Testis (tissue), 5 donors: Measurements from ENCODE around the gene CAMSAP3. TPM values are rescaled to one million over a fixed set of nuclear protein-coding genes. Genes with fewer than 3 reads are reported as not detected.

ENCODE experiments used
- DNase-seq: peaks from one replicate; pipeline ENCODE4 v3.0.0-alpha.2; 2019
- H3K27ac ChIP-seq, 2 donors: fragments of 200-600 bp; sonication (generic); one replicate each; pipeline ENCODE4 v1.5.1; 2019
- H3K27me3 ChIP-seq: fragments of 200-600 bp; sonication (generic); one replicate; pipeline ENCODE4 v1.5.1; 2019
- H3K36me3 ChIP-seq: fragments of 200-600 bp; sonication (generic); one replicate; pipeline ENCODE4 v1.5.1; 2017; ENCODE audit warnings: low read depth; ENCODE audit errors: missing control alignments
- H3K4me1 ChIP-seq: fragments of 200-600 bp; sonication (generic); one replicate; pipeline ENCODE4 v1.5.1; 2019
- H3K4me3 ChIP-seq, 2 donors: fragments of 200-600 bp; sonication (generic); one replicate each; pipeline ENCODE4 v1.5.1; 2017 to 2019
- H3K9me3 ChIP-seq: fragments of 200-600 bp; sonication (generic); one replicate; pipeline ENCODE4 v1.5.1; 2017
- CTCF ChIP-seq, 3 experiments: fragments of 450-650 bp in 2 of 3; fragments of 200-600 bp in 1 of 3; sonication (generic) in 1 of 3; IDR thresholded peaks; one replicate each; pipeline ENCODE4 v1.5.1; 2016 to 2019; ENCODE audit warnings: antibody characterized with exemption in 3 of 3, mild to moderate bottlenecking in 2 of 3, moderate library complexity in 1 of 3
- POLR2A ChIP-seq: fragments of 450-650 bp; IDR thresholded peaks from one replicate; pipeline ENCODE4 v1.6.1; 2017; ENCODE audit warnings: antibody characterized with exemption, mild to moderate bottlenecking, moderate library complexity
- WGBS, 2 donors: methylation state at CpG; one replicate each; pipeline ENCODE4 v1.1.5; 2018; 5-methylcytosine and 5-hydroxymethylcytosine counted together
- intact Hi-C: fragments of 100-400 bp; cut with DNase I; formaldehyde crosslinking; loops from one replicate; pipeline ENCODE4 v1.15.1; 2023; ENCODE audit warnings: low total_unique reads
- long read RNA-seq, 2 donors: transcript quantifications; one replicate each; lab custom pipeline, GENCODE V29; 2026
- polyA plus RNA-seq: library from polyadenylated mRNA; stranded (reverse); fragments of 350-450 nt; fragmentation: Illumina TruSeq; extraction: RNeasy Lipid Tissue Mini Kit (QIAGEN cat#74804); gene quantifications from one replicate; pipeline ENCODE4 v1.2.3, GENCODE V29; 2014; ENCODE audit warnings: low read depth, low replicate concordance; ENCODE audit not compliant: insufficient read depth
- total RNA-seq, 2 donors: library from RNA; depleted of rRNA; stranded (reverse); fragments of >200 nt; gene quantifications; one replicate each; pipeline ENCODE4 v1.2.3, GENCODE V29; 2016

The CAMSAP3 gene
- total RNA-seq, result 100 to 1,000 TPM in 1 of 2 donors, 10 to 100 TPM in 1; 64.7 to 104 TPM
- 32.4 TPM for polyA plus RNA-seq
- long read RNA-seq, donor 1, partial matches to known transcripts, result 17 of 21 reads
- long read RNA-seq, donor 1, other reads (novel, unspliced or antisense), result 0 of 21 reads
- long read RNA-seq, donor 2, partial matches to known transcripts, result 57 of 69 reads
- long read RNA-seq, donor 2, other reads (novel, unspliced or antisense), result 12 of 69 reads

GRCh38 chr19:7595466-7596133, at the start of gene CAMSAP3:
Gene CAMSAP3, plus strand, starts transcription at chr19:7595863. Its CDS starts 140 bp downstream, at chr19:7596003.
- Histone ChIP-seq H3K4me1 (peaks cover 3% of the 10 kb centered on the region), H3K4me3 (peak within 1 kb of the TSS; percentile 45 to 64), H3K27me3 (no peaks in the 10 kb centered on the region), H3K9me3 (no peaks in the 10 kb centered on the region), H3K27ac (peak within 1 kb of the TSS; percentile 23 to 68), H3K36me3 (no peaks in the 10 kb centered on the region)
- DNase-seq, result no peak
- intact Hi-C loops, result no loop called here
- no peak for TF ChIP-seq POLR2A
- TF ChIP-seq CTCF (IDR thresholded peaks at IDR 0.05), result no peak
- WGBS, 2 donors, result 0 to 1% methylated on average over 4 to 30 of the region's 78 CpGs

- Histone ChIP-seq H3K9me3 (no peaks in the 10 kb centered on the region), H3K27me3 (no peaks in the 10 kb centered on the region), H3K4me3 (no peak overlapping the region), H3K36me3 (no peaks in the 10 kb centered on the region), H3K27ac (no peak overlapping the region), H3K4me1 (no peaks in the 10 kb centered on the region)
- no peak for DNase-seq
- intact Hi-C loops, result no loop called here
- TF ChIP-seq CTCF (IDR thresholded peaks at IDR 0.05), result no peak
- no peak for TF ChIP-seq POLR2A
- WGBS, 2 donors, result 79 to 84% methylated on average over 1 of the region's 1 CpG
These were observed 49.8 kb upstream of the CAMSAP3 start for GRCh38 chr19:7545904-7546303.

- TF ChIP-seq CTCF (IDR thresholded peaks at IDR 0.05) (no peak), POLR2A (no peak)
- H3K4me1 ChIP-seq, result no peaks in the 10 kb centered on the region
- no peaks in the 10 kb centered on the region for H3K36me3 ChIP-seq
- no peak overlapping the region for H3K27ac ChIP-seq
- intact Hi-C loops, result no loop called here
- no peaks in the 10 kb centered on the region for H3K9me3 ChIP-seq
- DNase-seq, result no peak
- H3K27me3 ChIP-seq, result no peaks in the 10 kb centered on the region
- H3K4me3 ChIP-seq, result no peak overlapping the region
- 86 to 92% methylated on average over 3 of the region's 3 CpGs for WGBS, 2 donors
These were observed 48.5 kb upstream of the CAMSAP3 start for GRCh38 chr19:7547159-7547558.

GRCh38 chr19:7549429-7550148, 46.1 kb upstream of the CAMSAP3 start:
- Histone ChIP-seq H3K27me3 (no peaks in the 10 kb centered on the region), H3K4me3 (no peak overlapping the region), H3K36me3 (no peaks in the 10 kb centered on the region), H3K9me3 (no peaks in the 10 kb centered on the region), H3K27ac (no peak overlapping the region), H3K4me1 (no peaks in the 10 kb centered on the region)
- WGBS, 2 donors, result 71 to 87% methylated on average over 18 to 36 of the region's 36 CpGs
- TF ChIP-seq POLR2A (no peak), CTCF (IDR thresholded peaks at IDR 0.05) (no peak)
- DNase-seq, result no peak
- intact Hi-C loops, result no loop called here
